HG03108 (cell line): Measurements from ENCODE around the gene SPACA7.

Experiments
- ATAC-seq: cut with Tn5 transposase; IDR thresholded peaks from one replicate; pipeline ENCODE4 v1.9.1; 2021; ENCODE audit warnings: moderate library complexity; ENCODE audit not compliant: unreplicated experiment

Gene SPACA7

DNA sequence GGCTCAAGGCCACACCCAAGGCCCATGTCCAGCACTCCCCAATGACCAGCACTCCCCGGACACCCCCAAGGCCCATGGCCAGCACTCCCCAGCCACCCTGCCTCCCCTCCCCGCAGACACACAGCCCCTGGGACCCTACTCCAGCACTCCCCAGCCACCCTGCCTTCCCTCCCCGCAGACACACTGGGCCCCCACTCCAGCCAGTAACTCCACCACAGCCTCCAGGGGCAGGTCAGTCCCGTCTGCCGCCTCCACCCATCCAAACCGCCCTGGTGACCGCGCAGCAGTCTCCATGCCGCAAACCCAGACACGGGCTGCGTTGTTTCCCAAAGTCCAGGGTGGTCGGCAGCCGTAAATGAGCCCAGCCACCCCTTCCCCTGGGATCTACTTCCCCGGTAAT is 70.7 kb downstream of the SPACA7 start:
- ATAC-seq = no peak

DNA sequence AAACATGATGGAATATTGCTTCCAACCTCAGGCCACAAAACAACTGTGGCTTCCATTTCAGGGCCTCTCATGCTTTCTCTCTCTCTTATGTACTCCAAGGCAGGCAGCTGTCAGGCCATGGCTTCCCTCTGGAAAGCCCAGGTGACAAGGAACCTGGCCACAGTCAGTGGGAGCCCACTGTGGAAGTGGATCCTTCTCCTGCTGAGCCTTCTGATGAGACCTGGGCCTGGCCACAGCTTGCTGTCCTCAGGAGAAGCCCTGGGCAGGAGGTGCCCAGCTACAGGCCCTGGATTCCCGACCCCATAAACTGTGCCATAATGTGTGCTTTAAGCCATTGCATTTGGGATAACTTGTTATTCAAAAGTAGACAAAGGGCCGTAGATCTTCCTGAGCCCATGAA is 71.2 kb downstream of the SPACA7 start:
- ATAC-seq = no peak

DNA sequence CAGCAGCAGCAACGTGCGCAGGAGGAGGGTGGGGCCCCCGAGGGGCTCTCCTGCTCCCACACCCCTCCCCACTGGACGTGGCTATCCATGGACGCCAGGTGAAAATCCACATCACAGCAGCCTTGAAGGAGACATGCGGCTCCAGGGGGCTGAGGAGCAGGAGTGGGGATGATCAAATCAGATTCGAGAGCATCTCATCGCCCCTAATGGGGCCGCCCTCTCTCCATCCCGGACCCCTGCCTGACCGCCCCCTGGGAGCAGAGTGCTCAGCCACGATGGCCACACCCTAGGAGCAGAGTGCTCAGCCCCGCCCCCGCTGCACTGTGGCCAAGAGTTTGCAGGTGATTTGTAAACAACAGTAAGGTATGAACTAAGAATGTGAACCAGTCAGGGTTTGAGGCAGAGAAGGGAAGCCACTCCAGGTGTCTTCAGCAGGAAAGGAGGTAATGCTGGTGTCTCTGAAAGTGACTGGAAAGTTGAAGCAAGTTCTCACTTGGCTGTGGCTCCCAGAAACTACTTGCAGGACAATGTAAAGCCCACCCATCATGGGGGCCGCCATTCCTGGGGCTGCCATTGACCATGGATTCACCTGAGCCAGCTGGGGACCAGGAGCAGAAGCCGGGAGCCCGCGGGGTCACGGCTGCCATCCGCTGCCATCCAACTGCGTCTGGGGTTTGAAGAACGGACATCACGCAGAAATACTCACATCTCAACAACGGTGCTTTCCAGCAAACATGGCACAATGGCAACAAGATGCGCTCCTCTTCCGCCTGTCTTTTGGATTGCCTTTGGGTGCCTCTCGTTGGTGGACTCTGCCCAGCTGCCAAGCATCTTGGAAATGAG is 71.8 kb downstream of the SPACA7 start:
- no peak for ATAC-seq

DNA sequence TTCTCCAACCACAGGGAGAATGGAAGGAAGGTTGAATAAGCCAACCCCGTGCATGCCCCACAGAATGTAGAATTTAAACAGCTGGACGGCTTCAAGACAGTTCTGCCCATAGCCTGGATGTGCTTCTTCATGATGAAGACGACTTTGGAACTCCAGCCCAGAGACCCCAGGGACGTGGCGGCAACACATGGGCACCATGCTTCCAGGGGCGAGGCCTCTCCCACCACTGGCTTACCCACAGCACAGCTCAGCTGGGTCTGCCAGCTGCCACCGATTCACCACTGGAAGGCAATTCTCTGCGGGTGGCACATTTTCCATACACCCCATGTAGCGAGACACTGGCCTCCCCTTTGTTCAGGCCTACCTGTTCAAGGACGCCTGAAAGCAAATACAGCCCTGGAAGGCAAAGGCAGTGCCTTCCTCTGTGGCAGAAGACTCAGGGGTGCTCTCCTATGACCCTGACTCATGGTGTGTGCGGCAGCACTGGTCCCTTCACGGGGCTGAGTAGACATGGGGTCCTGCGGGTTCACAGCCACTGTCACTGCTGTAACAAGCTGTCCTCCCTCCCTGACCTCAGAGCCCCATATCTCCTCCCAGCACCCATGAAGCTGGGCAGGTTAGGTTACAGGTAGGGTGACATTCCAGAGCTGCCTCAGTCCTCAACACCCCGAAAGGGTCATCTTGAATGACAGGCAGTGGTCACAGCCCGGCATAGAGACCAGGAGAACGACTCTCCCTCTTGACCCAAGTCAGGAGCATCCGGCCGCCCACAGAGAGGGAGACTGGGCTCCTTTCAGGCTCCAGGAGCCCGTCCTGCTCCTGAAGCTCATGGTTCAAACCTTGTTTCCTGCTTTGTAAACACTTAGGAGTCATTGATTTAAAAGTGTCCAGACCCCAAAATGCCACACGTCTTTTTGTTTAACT is 72.7 kb downstream of the SPACA7 start:
- ATAC-seq = no peak

DNA sequence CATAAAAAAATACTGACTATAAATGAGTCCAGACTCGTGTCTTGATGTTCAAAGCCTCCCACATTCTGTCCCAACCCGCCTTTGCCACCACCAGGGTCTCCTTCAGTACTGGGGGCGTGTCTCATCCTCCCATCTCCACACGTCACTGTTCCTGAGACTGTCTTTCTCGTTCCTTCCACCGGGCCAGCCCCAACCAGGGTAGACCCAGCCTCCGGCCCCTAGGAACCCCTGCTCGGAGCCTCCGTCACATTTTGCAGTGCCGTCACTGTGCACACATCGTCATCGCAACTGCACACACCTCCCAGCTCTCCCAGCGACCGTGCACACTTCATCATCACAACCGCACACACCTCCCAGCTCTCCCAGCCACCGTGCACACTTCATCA is 73.4 kb downstream of the SPACA7 start:
- no peak for ATAC-seq

DNA sequence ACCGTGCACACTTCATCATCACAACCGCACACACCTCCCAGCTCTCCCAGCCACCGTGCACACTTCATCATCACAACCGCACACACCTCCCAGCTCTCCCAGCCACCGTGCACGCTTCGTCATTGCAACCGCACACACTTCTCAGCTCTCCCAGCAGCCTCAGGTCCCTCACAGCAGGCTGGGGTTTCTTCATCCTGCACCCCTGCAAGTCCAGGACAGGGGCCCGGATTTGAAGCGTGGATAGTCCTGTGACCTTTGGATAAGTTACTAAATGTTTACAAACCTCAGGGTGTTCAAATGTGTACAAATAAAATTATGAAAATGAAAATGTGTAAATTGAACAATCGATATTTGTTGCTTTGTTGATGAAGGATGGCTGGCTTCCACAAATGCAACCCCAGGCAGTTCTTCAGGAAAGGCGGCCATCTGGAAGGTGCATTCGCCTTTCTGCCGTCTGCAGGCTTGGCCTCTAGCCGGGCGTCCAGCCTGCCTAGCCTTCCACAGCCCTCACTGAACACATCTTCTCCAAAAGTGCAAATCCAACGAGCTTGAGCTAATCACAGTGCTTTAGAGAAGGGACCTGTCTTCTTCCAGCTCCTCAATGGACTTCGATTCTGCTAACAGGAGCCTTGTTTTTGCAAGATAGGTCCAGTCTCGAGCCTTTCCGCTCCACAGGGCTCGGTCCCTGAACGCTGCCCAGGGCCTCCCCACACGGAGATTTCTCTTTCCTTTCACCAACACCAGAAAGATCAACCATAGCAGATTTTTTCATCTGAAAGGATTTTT is 74.2 kb downstream of the SPACA7 start:
- no peak for ATAC-seq

DNA sequence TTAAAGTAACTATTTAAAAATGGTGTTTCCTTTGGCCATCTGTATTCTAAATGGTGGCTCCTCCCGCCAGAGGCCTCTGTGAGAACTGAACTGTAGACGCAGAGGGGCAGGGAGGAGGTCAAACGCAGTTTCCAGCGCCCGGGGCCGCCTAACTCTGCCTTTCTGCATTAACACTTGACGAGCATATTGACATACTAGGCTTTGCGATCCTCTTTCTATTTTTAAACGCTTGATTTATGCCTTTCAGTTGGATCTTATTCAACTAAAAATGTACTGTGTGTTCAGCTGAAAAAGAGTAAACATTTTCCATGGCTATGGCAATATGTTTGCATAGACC is 74.7 kb downstream of the SPACA7 start:
- no peak for ATAC-seq

DNA sequence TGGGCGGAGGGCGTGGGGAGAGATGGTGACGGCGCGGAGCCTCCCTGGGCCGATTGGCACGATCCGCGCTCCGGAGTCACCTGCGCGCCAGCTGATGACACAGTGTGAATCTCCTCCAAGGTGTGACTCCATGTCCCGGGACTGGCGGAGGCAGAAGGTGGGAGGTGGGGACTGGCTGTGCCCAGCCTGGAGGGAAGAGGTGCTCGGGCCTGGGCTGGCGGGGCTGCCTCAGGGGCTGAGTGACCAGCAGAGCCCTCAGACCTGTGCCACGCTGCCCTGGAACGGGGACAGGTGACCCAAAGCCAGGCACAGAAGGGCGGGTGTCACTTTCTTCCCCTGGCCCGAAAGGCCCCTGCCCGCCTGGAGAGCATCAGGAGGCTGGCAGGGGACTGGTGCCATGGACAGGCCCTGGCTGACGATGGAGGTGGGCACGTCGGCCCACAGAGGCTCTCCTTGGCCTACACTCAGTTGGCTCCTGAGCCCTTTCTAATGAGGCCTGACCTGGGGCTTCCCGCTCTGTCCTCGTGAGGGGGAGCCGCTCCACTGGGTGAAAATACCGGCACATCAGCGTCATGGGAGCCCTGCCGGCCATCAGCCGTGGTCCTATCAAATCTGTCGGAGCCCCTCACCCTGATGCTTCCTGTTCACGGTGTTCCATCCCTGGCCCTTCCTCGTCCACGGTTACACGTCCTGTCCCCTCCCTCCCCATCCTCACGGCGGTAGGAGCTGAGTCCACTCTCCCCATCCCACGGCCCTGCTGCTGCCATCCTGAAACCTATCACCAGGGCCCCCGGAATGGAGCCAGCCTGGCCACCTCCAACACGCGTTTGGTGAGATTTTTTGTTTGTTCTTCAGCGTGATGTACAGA is 75.6 kb downstream of the SPACA7 start:
- ATAC-seq = no peak

DNA sequence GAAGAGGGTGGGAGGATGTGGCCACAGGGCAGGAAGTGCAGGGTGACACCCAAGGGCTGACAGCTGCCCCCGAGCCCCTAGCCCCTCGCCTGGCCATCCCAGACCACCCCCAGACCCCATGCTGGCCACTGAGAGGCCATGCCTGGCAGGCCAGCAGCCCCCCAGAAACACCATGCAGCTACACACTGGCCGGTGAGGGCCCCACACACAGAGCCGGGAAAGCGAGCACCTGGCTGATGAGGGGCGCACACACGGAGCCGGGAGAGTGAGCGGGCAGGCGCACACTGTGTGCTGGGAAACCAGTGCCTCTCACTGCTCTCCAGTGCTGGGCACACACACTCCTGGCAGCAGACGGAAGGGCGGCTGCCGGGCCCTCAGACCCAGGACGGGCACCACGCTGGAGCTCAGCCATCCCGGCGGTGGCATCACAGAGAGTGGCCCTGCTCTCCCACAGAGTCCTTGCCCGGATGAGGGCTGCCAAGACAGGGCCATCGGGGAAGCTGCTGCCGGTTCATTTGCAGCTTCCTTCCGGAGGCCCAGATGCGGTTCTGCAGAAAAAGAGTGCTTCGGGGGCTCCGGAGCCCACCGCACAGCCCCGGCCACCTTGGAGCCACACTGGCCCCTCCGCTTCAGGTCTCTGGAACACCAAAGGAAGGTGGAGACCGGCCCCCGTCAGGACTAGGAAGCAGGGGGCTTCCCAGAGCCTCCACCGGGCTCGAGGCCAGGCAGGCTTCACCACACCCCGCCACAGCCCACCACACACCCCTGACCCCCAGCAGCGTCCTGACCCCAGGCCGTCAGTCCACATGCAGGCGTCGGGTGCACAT is 76.4 kb downstream of the SPACA7 start:
- no peak for ATAC-seq

DNA sequence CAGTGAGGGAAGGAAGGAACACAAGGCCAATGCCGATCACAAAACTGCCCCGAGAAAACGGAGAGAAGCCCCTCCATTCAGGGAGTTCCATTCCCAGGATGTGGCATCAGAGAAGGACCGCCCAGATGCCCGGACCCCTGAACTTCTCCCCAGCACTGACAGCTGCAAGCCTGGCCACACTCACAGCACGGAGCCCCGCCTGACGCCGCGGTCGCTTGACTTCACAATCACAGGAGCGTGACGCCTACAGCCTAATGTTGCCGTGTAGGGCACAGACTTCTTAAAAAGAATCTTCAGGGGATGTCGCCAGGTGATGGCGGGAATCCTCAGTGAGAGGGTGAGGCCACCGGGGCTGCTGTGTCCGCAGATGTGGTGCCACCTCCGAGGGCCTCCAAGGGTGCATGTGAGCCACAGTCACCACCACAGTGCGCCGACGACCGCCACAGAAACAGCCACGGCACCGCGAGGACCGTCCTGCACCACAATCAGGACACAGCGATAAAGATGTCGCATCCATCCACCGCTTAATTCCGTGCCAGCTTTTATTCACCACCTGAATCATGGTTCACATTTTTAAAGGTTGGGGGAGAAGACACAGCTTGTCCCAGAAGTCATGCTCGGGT is 77.2 kb downstream of the SPACA7 start:
- no peak for ATAC-seq

DNA sequence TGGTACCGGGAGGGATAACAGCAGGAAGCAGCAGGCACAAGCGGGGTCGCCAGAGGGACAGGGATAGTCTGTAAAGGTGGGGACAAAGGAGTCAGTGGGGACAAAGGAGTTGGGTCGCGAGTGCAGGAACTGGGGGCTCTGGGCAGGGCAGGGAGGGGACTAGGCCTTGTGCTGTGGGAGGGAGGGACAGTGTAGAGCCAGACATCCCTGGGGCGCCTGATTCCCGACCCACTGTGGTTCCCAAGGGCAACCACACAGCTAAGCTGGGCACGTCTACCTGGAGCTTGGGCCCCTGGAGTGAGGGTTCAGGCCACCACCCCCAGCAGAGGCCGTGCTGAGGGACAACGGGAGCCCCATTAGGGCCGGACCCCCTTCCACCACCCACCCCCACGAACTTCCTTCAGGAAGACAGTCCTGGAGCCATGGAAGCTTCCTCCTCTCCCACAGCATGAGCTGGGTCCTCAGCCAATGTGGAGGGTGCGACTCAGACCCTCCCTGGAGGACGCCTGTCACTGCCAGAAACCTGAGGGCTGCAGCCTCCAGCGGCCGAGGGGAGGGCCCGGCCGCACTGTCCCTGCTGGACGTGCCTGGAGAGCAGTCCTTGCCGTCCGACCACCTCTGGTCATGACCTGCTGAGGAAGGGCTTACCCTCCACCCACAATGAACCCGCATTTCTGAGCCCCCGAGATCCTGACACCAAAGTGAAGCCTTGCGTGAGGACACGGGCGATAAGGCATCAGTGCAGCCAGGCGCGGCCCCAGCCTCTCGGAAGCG is 77.9 kb downstream of the SPACA7 start:
- no peak for ATAC-seq

DNA sequence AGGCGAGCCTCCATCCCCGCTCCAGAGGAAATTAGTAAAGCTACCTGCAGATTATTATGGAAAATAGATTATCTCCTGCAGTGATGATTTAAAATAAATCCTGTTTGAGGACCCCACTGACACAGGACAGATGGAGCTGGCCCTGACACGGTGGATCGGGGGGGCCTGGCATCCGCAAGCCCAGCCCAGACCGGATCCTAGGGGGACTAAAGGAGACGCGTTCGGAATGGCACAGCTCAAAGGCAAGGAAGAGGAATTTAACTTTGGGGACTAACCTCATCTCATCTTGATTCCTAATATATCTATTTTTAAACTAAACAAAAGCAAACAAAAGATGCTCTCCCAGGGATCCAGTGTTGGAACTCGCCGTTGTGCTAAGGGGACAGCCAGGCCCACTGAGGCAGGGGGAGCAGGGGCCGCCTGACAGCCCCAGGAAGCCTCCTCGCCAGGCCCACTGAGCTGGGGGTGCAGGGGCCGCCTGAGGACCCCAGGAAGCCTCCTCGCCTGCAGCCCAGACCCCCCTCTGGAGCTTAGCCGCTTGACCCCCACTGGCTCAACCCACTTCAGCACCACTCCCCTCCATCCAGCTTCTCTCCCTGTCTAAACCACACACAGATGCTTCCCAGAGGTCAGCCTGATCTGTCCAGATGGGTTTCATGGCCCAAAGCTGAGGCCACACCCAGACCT is 78.6 kb downstream of the SPACA7 start:
- ATAC-seq = no peak

DNA sequence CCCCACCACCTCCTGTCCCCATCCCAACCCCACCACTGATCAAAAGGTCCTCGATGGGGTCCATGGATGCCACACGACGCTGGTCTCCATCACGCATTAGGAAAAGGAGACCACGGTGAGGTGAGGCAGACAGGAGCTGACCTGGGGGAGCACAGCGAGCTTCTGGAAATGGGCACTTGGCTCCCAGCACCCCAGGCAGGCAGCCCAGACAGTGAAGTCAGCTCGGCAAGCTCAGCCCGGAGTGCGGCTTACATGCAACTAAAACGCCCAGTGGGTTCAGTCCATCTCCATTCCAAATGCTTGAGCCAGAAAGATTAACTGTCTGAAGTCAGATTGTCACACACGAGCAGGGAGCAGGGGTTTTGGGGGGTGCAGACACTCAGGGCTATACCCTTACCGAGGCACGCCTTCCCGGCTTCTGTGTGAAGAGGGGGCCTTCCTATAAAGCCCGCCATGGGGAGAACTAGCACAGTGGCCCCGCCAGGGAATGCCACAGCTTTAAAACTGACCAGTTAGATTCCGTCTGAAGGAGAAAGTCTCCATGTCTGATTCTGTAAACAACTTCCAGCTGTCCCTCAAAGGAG is 79.4 kb downstream of the SPACA7 start:
- no peak for ATAC-seq

DNA sequence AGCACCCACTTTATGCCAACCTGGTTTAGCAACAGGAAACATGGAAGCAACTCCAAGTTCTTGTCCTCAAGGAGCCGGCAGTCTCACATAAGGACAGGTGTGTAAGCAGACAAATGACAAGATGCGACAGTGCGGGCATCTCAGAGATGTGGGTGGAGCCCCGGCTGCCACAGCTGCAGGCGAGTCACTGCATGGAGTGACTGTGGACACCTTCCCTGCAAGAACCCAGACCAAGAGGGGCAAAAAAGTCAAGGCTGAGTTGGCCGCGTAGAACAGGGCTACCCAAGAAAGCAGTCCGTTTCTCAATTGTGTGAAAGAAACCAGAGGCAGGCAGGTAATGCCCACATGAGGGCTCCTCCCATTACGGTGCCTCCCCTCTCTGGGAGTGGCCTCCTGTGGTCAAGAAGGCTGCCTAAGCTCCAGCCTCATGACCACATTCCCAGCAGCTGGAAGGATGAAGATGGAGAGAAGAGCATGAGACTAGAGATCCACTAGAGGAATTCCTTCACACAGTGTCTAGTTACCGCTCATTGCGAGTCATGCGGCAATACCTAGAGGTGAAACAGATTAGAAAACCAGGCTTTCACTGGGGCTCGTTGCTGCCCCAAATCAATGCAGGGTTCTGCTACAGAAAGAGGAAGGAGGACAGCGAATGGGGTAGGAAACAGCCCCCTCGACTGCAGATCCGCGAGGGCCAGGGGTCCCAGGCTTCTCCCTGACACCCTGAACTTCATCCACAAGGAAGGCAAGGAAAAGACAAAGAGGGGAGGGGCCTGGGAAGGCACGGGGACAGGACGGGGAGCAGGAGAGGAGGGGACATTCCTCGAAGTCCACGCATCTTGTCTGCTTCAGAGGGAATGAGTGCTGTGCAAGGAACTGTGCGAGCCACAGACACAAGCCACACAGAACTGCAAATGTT is 80.2 kb downstream of the SPACA7 start:
- ATAC-seq = no peak

DNA sequence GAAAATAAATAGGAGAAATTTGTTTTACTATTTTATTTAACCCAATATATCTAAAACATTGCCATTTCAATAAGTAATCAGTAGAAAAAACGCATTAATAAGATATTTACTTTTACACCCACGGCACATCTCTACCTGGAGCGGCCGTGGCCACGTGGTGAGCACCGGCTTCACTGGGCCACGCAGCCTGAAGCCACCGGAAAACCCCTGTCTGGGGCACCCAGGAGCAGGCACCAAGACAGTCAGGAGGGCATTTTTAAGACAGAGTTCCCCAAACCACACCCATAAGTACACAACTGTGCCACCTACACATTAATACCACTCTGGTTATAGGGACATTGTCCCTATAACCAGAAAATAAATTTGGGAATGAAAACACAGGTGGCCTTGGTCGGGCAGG is 80.9 kb downstream of the SPACA7 start:
- no peak for ATAC-seq

DNA sequence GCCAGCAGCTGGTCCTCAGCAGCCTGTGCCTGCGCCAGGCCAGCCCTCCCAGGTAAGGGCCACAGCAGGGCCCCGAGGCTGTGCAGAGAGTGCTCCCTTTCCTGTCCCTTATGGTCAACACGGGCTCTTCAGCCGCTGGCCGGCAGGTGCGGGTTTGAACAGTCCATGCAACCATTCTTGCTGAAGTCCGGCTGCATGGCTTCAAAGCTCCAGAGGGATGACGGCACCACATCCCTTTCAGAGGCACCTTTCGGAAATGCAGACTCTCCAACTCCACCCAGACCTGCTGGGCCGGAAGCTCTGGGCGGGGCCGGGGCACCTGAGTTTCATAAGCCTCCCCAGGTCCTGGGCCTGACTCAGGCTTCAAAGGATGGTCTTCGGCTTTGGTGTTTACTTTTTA is 81.3 kb downstream of the SPACA7 start:
- ATAC-seq = no peak
